CD4-positive, alpha-beta T cell treated with Interleukin-12 subunit alpha and Interleukin-12 subunit beta, for 1 hour (primary cell): ENCODE results near the gene IFTAP.
"Not testable (repeated sequence)": the region's sequence is repeated elsewhere in the genome, so short reads cannot be mapped to it uniquely, and the experiment has no call there.

Source experiments
- DNase-seq: peaks from one replicate; pipeline ENCODE4 v3.0.0-alpha.2; 2020

The IFTAP gene, protein sequence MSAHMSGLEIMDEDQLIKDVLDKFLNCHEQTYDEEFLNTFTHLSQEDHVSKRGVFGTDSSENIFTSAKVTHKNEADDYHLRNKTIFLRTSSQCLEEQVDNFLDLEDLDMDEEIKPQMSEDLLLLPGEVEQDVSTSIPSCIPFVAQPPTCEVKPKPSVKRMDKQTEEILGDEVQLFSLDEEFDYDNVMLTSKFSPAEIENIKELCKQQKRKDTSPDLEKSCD

DNA sequence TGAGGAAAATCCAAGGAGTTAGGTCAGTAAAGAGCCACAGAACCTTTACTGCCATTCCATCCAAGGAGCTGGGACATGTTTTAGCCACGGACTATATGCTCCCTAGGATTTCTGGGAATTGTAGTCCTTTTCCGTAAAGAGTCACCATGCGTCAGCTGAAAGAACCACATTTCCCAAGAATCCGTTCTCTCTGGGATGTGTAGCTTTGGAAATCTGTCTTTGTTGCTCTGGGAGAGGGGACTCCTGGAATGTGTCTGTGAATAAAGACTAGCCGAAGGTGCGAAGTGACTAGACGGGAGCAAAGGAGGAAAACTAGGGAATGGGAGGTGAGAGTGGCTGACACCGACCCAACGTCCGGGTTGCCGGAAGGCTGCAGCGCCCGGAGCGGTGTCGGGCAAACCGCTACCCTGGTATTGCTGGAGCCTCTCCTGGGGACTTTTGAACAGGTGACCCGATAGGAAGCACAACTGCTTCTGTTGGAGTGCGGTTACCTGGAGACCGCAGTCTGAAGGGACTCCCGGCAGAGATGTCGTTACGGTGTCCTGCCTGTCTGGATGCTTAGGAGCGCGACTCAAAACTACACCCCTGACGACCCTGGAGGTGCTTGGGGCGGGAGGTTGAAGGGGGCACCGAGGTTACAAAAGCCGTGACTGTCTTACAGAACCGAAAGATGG lies at the start of gene IFTAP:
Gene IFTAP, plus strand, starts transcription at position 187 of the 674 bp plus-strand sequence. CDS start 15,602 bp downstream, outside the sequence.
- DNase-seq: peak; percentile 29

DNA sequence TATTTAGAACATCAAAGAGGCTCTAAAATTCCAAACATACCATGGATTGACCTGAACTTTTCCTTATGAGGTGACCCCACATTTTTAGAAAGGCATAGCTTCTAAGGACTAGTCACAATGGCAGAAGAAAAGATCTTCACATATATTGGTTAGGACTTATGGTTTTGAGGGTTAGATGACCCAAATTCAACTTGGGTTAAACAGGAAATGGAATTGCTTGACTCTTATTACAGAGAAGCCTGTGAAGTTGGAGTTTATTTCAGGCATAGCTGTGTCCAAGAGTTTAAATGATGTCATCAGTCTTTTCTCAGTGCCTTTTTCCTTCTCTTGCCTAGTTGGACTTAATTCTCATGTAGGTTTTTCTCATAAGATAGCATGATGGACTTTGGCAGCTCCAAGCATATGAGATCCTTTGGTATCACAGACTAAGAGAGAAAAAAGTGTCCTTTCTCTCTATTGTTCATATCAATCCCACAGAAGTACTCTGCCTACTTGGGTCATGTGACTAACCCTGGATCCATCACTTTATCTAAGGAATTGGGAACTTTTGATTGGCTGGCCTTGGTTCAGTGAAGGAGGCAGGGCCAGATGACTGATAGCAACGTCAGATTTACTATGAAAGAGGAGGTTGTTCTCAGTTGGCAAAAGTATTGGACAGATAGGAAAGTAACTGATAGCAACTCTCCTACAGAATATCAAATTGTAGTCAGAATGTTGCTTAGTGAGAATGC lies 43.8 kb upstream of the IFTAP start:
- no peak for DNase-seq

DNA sequence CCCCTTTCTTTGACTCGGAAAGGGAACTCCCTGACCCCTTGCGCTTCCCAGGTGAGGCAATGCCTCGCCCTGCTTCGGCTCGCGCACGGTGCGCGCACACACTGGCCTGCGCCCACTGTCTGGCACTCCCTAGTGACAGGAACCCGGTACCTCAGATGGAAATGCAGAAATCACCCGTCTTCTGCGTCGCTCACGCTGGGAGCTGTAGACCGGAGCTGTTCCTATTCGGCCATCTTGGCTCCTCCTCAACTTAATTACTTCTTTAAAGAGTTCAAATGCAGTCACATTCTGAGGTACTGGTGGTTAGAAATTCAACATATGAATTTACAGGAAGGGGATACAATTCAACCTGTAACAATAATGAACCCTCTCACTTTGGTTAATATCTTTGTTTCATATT lies 36.9 kb upstream of the IFTAP start:
- DNase-seq: not testable (repeated sequence)

DNA sequence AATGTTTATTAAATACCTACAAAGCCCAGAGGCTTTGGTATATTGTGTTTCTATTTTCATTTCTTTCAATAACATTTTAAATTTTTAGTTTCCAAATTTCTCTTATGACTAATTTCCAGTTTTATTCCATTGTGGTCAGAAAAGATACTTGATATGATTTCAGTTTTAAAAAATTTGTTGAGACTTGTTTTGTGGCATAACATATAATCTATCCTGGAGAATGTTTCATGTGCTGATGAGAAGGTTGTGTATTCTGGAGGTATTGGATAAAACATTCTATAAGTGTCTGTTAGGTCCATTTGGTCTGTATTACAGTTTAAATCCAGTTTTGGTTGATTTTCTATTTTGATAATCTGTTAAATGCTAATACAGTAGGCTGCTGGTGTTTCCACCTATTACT lies 36.3 kb upstream of the IFTAP start:
- no peak for DNase-seq

DNA sequence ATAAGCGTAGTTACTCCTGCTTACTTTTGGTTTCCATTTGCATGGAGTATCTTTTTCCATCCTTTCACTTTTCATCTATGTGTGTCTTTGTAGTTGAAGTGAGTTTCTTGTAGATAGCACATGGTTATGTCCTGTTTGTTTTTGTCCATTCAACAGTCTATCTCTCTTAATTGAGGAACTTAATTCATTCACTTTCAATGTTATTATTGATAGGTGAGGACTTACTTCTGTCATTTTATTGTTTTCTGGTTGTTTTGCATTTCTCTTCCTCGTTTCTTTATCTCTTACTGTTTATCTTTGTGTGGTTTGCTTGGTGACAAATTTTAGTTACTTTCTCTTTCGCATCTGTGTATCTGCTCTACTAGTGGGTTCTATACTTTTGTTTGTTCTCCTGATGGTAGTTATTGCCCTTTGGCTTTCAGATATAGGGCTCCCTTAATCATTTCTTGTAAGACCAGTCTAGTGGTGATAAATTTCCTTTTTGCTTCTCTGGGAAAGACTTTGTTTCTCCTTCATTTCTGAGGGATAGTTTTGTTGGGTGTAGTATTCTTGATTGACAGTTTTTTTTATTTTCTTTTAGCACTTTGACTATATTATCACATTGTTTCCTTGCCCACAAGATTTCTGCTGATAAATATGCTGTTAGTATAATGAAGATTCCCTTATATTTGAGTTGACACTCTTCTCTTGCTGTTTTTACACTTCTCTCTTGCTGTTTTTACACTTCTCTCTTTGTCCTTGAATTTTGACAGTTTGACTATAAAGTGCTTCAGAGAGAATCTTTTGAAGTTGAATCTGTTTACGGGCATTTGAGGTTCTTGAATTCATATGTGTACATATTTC lies 35.5 kb upstream of the IFTAP start:
- peak; percentile 24 for DNase-seq

DNA sequence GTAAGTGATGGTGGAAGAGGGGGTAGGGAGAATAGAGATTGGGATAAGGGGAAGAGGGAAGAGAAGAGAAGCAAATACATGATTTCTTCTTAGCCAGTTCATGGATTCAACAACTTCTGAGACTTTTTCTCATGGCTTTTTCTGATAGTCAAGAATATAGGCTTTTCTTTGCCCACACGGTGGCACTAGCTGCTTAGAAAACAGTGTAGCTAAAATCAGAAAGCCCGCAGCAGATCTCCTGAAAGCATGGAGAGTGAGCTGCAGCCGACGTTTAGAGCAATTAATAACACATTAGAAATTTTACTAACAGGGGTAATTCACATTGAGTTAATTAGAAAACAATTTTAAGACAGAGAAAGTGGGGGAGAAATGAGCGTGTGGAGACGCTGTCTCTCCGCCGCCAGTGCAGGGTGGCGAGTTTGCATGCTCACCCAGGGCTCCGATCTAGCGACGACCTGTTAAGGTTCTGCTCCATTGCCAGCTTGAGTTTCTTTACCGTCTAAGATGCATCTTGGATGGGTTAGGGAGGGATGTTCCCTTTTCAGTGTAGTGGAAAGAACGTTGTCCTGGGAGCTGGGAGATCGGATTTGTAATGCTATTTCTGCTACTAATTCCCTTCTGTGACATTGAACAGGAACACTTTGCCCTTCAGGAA lies 29.8 kb upstream of the IFTAP start:
- peak; percentile 61 for DNase-seq

DNA sequence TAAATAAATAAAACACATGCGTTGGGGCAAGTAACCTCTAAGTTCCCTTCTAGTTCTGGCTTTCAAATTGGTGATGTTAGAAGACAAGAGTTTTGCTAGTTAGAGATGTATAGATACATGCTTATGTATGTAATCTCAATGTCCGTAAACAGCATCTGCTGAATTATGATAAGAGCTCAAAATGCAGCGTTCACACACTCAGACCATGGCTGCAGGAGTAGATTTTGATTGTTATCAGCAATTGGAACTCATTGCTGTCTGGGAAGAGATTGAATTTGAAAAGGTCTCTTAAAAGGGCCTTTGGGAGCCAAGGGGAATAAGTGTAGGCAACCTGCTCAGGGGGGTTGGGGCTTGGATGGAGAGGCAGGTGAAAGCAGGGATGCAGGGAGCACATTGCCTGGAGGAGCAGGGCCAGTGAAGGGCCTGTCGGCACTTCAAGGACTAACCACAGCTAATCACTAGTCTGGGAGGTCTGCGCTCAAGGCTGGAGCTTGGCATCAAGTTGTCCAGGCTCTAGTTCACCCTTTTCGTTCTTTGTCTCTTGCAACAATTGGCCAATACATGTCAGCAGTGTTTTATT lies 29.2 kb upstream of the IFTAP start:
- no peak for DNase-seq

DNA sequence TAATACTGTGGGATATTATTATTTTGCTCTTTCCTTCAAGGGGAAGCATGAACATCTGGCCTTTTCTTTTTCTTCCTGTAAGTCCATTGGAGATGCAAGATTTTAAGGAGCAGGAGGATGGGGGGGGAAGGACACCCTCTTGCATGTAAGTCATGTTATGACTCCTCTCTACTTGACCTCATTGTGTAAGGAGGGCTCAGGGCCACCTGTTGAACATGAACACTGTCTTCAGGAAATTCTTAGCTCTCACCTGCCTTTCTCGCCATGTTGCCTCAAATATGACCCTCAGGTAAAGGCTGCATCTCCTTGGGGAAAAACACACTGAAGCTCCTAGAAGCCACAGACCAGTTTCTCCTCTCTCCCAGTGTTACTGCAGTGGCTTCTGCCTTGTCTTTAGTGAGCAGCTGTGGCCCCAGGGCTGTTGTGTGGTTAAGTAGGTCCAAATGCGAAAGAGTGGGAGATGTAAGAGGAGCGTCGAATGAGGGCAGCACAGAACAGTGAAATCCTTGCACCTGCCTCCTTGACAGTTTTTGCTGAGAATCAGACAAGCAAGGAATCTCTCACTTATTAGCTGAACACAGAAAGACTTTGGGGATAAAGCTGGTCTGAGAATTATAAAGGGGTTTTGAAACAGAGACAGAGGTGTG lies 27.8 kb upstream of the IFTAP start:
- DNase-seq: no peak

DNA sequence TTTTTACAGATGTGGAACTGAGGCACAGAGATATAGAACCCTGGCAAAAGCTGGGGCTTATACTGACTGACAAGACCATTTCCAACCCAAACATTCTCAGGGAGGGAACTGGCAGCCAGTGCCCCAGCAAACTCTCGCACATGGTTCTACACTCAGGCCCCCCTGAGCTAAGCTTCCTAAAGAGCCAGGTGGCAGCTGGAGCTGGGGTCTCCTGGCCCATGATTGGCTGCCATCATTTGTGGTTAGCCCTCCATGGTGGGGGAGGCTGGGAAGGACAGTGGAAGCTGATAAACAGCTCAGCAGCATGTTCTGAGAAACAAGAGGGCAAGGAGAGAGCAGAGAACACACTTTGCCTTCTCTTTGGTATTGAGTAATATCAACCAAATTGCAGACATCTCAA lies 26.6 kb upstream of the IFTAP start, which contains the start of gene RAG1:
Gene RAG1, plus strand, starts transcription at position 314 of the 400 bp plus-strand sequence. CDS start 5,298 bp downstream, outside the sequence.
- DNase-seq: no peak

DNA sequence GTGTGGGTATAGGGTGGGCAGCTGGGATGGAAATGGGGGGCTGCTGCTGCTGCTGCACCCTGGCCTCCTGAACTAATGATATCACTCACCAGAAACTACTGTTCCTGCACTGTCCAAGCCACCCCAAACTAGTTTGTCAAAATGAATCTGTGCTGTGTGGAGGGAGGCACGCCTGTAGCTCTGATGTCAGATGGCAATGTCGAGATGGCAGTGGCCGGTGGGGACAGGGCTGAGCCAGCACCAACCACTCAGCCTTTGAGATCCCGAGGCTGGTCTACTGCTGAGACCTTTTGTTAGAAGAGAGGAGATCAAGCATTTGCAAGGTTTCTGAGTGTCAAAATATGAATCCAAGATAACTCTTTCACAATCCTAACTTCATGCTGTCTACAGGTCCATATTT lies 25.2 kb upstream of the IFTAP start:
- DNase-seq: no peak

DNA sequence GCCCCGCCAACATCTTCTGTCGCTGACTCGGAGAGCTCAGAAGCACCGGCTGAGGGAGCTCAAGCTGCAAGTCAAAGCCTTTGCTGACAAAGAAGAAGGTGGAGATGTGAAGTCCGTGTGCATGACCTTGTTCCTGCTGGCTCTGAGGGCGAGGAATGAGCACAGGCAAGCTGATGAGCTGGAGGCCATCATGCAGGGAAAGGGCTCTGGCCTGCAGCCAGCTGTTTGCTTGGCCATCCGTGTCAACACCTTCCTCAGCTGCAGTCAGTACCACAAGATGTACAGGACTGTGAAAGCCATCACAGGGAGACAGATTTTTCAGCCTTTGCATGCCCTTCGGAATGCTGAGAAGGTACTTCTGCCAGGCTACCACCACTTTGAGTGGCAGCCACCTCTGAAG lies 19.8 kb upstream of the IFTAP start:
- DNase-seq: no peak

DNA sequence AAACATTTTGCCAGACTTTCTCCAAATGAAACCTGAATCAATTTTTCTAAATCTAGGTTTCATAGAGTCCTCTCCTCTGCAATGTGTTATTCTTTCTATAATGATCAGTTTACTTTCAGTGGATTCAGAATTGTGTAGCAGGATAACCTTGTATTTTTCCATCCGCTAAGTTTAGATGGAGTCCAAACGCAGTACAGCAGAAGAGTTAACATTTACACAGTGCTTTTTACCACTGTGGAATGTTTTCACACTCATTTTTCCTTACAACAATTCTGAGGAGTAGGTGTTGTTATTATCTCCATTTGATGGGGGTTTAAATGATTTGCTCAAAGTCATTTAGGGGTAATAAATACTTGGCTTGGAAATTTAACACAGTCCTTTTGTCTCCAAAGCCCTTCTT lies 16.9 kb upstream of the IFTAP start:
- no peak for DNase-seq

DNA sequence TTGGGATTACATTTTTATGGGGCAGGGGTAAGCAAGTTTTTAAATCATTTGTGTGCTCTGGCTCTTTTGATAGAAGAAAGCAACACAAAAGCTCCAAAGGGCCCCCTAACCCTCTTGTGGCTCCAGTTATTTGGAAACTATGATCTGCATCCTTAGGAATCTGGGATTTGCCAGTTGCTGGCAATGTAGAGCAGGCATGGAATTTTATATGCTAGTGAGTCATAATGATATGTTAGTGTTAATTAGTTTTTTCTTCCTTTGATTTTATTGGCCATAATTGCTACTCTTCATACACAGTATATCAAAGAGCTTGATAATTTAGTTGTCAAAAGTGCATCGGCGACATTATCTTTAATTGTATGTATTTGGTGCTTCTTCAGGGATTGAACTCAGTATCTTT lies 16.4 kb upstream of the IFTAP start:
- DNase-seq: no peak

DNA sequence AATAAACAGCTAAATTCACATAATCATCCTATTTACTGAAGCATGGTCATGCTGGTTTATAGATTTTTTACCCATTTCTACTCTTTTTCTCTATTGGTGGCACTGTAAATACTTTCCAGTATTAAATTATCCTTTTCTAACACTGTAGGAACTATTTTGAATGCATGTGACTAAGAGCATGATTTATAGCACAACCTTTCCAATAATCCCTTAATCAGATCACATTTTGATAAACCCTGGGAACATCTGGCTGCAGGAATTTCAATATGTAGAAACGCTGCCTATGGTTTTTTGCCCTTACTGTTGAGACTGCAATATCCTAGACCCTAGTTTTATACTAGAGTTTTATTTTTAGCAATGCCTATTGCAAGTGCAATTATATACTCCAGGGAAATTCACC lies 15.8 kb upstream of the IFTAP start:
- DNase-seq: no peak

DNA sequence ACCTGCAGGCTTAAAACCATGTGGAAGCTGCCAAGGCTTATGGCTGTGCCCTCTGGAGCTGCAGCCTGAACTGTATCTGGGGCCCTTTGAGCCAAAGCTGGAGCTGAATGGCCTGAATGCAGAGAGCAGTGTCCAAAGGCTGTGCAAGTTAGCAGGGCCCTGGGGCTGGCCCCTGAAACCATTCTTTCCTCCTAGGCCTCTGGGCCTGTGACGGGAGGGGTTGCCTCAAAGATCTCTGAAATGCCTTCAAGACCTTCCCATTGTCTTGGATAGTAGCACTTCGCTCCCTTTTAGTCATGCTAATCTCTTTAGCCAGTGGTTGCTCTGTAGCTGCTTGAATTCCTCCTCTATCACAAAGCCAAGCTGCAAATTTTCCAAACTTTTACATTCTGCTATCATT lies 12.8 kb upstream of the IFTAP start:
- no peak for DNase-seq

DNA sequence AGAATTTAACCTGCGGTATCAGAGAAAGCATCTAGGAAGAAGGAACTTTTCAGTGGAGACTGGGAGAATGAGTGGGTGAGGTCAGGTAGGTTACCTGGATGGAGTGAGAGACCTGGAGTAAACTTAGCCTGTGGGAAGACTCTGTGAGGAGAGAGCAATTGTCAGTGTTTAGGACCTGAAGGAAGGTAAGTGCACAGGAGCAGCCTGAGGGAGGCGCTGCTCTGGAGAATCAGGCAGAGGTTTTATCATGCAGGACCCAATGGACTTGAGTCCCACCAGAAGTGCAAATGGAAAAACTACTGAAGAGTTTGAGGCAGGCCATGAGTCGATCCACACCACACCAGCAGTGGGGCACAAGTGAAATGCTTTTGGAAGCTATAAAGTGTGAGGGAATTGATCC lies 10.6 kb upstream of the IFTAP start:
- DNase-seq: no peak

DNA sequence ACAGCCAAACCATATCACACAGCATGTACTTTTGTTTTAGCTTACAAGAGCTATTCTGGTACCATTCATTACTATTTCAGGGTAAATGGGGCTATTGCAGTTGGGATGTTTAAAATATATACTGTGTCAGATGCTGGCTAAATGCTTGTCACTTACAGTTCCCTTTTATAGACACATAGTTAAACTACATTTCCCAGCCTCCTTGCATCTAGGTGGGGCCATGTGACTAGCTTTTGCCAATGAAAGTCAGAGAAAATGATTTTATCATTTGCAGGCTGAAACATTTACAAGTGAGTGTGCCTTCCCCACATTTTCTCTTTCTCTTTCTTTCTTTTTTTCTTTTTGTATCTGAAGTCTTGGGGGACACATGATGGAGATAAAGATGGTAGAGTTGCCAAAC lies 7.8 kb upstream of the IFTAP start:
- no peak for DNase-seq

DNA sequence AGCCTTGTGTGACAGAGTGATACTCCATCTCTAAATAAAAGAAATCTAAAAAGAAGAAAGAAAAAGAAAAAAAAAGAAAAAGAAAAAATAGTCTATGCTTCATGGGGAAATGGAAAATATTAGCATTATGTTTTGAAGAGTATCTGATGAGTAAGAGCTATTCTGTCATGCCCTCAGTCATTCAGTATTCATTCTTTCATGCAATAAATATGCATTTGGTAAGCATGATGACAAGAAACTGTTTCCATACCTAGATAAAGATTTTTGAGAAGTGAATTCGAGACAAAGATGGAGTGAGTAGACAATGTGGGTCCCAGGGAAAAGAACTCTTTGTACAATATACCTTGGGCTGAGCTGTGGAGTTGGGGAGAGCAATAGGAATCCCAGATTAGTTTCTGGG lies 6.2 kb upstream of the IFTAP start:
- DNase-seq: no peak

DNA sequence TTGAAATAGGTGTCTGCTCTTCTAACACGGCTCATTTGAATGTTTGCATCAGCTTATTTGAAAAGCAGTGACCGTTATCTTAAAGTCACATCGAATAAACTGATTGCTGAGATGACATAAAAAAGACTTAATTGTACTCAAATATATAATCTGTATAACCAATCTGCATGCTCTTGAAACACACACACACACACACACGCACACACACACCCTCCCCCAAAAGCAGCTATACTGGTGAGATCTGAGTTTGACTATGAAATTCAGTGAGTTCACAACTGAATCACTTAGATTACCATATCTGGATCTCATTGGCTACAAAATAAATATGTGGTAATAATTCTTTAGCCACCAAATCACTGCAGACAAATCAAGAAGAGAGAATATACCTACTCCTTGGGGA lies 3.8 kb upstream of the IFTAP start:
- no peak for DNase-seq

DNA sequence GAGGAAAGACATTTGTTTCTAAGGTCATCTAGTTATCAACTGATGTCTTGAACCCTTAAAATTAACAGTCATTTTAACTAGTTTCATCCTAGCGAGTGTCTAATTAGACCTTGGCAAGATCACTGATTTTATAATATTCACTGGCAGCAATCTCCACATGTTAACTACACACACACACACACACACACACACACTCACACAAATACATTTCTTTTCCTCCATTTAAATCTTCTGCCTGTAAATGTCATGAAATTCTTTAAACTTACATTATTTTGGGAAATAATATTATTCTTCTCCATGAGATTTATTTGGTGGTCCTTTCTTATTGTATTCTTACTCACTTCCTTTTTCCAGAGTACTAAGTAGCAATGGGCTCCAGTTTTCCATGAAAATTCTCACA lies 2.9 kb upstream of the IFTAP start:
- DNase-seq: no peak

DNA sequence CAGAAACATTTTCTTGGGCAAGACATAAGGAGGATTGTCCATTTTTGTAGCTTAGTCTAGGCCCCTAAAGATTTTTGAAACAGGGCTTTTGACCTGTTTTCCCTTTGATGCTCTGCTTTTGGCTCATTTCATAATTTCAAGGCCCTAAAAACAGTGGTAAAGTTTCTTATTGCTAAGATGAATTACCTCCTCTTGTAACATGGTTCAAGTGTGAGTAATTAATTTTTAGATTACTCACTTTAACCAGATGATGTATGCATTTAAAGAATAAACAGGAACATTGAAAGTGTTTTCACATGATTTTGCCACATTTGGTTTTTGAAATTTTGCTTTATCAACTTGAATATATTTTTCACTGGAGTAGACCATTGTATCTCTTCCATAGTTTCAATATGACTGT lies 2.6 kb downstream of the IFTAP start:
- no peak for DNase-seq

DNA sequence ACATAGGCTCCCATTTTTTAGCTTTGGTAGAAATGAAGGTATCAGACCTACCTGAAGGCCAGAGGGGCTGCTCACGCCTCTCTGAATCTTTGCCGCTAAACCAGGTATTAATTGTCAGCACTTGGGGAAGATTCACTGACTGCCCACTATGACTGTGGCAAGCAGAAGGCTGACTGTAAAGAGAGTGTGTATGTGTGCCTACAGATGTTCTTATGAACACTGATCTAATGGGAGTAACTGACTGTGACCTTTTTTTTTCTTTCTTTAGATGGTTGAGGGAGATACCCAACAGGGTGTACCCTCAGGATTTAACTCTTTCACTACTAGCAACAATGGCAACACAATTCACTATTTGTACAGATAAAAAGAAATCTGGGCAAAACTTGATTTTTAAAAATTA lies 3.7 kb downstream of the IFTAP start, which contains the start of gene RAG2:
Gene RAG2, minus strand, starts transcription at position 186 of the 400 bp plus-strand sequence. CDS start 4,068 bp downstream, outside the sequence.
- DNase-seq: no peak
